HAP-1 (cell line): ENCODE data around the gene RICTOR.
"Not testable (repeated sequence)": the region's sequence is repeated elsewhere in the genome, so short reads cannot be mapped to it uniquely, and the experiment has no call there.

Source experiments
- DNase-seq, 2 experiments: peaks; one replicate each; pipeline ENCODE4 v3.0.0-alpha.2; 2016 to 2020; ENCODE audit warnings: low spot score in 2 of 2
- H3K27me3 ChIP-seq: fragments of 250-450 bp; sonication (Bioruptor Pico); 2 replicates; pipeline ENCODE4 v1.5.1; 2020; ENCODE audit warnings: low read depth, mild to moderate bottlenecking, moderate library complexity
- H3K36me3 ChIP-seq: fragments of 250-450 bp; sonication (Bioruptor Pico); replicated peaks from 2 replicates; pipeline ENCODE4 v1.5.1; 2020; ENCODE audit warnings: mild to moderate bottlenecking
- H3K4me1 ChIP-seq: fragments of 250-450 bp; sonication (Bioruptor Pico); 2 replicates; pipeline ENCODE4 v1.5.1; 2020; ENCODE audit warnings: mild to moderate bottlenecking
- H3K4me3 ChIP-seq: fragments of 250-450 bp; sonication (Bioruptor Pico); 2 replicates; pipeline ENCODE4 v1.5.1; 2020; ENCODE audit warnings: mild to moderate bottlenecking, moderate library complexity
- H3K9me3 ChIP-seq: fragments of 250-450 bp; sonication (Bioruptor Pico); 2 replicates; pipeline ENCODE4 v1.5.1; 2020; ENCODE audit warnings: mild to moderate bottlenecking, moderate library complexity
- in situ Hi-C: fragments of 300-500 bp; cut with MboI; formaldehyde crosslinking; loops from 3 replicates; pipeline ENCODE4 v1.14.3; 2020; ENCODE audit warnings: low sequenced_read_pairs, inconsistent platforms, mixed read lengths

RICTOR gene

DNA sequence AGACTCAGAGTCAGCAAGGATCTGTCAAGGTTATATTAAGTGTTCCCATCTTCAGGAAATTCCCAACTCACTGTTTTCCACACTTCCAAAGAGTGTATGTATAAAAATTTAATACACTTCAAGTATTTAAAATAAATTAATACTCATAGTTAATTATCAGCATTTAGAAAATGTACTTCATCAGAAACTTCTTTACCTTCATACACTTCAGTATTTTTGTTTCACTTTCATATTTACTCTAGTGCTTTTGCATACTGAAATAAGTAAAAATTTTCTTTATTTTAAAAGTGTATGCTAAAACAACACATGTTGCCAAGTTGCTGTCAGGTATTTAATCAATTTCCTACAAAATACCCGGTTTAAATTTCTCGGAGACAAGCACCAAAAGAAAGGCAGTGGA lies 16.5 kb downstream of the RICTOR start:
- in situ Hi-C loops = no loop called here
- Histone ChIP-seq H3K4me3 (no peak overlapping the region), H3K36me3 (no peaks in the 10 kb centered on the region), H3K27me3 (no peaks in the 10 kb centered on the region), H3K4me1 (peaks cover 5% of the 10 kb centered on the region), H3K9me3 (no peaks in the 10 kb centered on the region)
- no peak for DNase-seq

DNA sequence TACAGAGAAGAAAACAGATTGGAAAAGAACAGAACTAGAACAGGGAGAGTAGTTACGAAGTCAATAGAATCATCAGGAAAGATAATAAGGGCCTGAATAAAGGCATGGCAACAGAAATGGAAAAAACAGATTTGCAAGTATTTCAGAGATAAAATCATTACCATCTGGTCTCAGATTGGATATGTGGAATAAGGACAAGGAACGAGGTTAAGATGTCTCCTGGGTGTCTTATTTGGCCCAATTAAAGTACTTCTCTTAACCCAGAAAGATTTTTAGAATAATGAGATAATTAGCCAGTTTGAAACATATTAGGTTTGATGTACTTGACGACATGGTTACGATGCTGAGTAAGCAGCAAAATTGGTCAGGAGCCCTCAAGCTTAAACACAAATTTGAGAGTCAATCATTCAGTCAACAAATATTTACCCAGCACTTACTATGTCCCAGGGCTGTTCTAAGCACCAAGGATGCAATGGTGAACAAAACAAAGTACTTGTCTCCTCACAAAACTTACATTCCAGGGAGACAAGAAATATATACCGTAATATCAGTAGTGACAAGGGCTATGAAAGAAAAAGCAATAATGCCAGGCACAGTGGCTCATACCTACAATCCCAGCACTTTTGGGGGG lies 18.3 kb downstream of the RICTOR start:
- no peak for DNase-seq
- Histone ChIP-seq H3K9me3 (no peaks in the 10 kb centered on the region), H3K27me3 (no peaks in the 10 kb centered on the region), H3K4me3 (no peak overlapping the region), H3K4me1 (peaks cover 14% of the 10 kb centered on the region), H3K36me3 (no peaks in the 10 kb centered on the region)
- in situ Hi-C loops = no loop called here

DNA sequence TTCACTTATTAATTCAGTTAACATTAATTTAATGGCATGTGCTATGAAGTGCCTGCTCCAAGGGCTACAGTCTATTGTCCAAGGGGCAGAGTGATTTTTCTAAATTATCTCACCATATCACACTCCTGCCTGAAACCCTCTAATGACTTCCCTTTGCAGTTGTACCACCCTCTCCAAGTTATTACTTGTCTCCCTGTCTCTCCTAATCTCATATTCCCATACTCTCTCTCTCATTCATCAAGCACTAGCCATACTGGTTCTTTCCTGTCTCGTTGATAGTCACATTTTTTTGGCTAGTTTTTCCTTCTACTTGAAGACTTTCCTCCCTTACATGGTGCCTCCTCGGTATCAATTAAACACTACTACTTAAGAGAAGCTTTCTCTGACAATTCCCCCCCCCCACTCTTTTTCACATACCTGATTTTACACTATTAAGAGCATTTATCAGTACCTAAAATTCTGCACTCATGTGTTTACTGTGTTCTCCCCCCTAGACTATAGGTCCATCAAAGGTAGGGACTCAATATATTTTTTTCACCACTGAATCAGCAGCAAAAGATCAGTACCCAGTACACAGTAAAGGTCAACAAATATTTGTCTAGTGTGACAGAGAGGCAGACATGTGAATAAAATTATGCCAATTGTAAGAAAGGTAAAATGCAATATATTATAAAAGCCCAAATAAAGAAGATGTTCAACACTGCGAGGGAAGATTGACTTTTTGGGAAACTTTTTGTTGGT lies 19.0 kb downstream of the RICTOR start:
- no peaks in the 10 kb centered on the region for H3K36me3 ChIP-seq
- DNase-seq = no peak
- no peak overlapping the region for H3K4me3 ChIP-seq
- no peaks in the 10 kb centered on the region for H3K27me3 ChIP-seq
- H3K4me1 ChIP-seq = peaks cover 14% of the 10 kb centered on the region
- in situ Hi-C loops = no loop called here
- H3K9me3 ChIP-seq = no peaks in the 10 kb centered on the region

DNA sequence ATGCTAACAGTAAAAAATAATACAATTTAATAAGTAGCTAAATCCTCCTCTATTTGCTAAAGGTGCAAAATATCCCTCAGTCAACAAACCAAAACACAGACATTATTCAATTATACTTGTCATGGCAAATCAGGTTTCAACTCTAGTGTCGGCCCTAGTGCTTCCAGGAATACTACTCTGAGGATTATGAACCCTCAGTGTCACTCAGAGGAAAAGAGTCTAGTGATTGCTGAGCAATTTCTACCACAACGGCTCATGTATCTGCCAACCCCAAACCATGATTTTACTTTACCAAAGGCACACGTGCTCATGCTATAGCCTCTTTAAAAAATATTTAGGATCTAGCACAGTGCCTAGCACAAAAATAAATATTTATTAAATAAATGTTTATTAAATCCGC lies 21.0 kb downstream of the RICTOR start:
- DNase-seq = no peak
- H3K4me1 ChIP-seq = peaks cover 14% of the 10 kb centered on the region
- H3K27me3 ChIP-seq = peaks cover 2% of the 10 kb centered on the region; the same call in 1 of the 2 replicates
- in situ Hi-C loops = no loop called here
- no peak overlapping the region for H3K4me3 ChIP-seq
- no peaks in the 10 kb centered on the region for H3K9me3 ChIP-seq
- H3K36me3 ChIP-seq = no peaks in the 10 kb centered on the region

DNA sequence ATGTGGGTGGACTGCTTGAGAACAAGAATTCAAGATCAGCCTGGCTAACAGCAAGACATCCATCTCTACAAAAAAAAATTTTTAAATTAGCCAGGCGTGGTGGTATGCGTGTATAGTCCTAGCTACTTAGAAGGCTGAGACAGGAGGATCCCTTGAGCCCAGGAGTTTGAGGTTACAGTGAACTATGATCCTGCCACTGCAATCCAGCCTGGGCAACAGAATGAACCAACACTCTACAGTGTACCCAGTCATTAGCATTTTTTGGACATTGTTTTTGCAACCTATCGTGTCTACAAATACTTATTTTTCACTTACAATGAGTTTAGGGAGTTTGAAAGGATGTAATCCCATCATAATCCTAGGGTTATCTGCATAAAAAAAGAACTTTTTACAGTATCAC lies 22.1 kb downstream of the RICTOR start:
- in situ Hi-C loops = no loop called here
- peaks cover 14% of the 10 kb centered on the region for H3K4me1 ChIP-seq
- peaks cover 2% of the 10 kb centered on the region; the same call in 1 of the 2 replicates for H3K9me3 ChIP-seq
- no peaks in the 10 kb centered on the region for H3K36me3 ChIP-seq
- H3K4me3 ChIP-seq = no peak overlapping the region
- H3K27me3 ChIP-seq = peaks cover 2% of the 10 kb centered on the region; the same call in 1 of the 2 replicates
- peak in 1 of 2 experiments; percentile 47 for DNase-seq

DNA sequence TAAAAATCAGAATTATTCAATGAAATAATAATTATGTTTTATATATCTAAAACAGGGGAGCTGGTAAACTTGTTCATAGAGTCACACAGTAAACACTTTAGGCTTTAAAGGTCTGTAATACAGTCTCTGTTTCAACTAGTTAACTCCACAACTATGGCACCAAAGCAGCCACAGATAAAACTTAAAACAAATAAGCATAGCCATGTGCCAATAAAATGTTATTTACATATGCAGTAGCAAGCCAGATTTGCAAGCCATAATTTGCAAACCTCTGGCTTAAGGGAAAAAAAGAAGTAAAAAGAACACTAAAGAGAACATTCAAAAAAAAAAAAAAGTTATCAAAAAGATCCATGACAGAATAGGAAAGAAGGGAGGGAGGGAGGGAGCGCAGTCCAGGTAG lies 24.9 kb downstream of the RICTOR start:
- Histone ChIP-seq H3K9me3 (peaks cover 4% of the 10 kb centered on the region; the same call in 1 of the 2 replicates), H3K4me1 (peaks cover 14% of the 10 kb centered on the region), H3K36me3 (no peaks in the 10 kb centered on the region)

DNA sequence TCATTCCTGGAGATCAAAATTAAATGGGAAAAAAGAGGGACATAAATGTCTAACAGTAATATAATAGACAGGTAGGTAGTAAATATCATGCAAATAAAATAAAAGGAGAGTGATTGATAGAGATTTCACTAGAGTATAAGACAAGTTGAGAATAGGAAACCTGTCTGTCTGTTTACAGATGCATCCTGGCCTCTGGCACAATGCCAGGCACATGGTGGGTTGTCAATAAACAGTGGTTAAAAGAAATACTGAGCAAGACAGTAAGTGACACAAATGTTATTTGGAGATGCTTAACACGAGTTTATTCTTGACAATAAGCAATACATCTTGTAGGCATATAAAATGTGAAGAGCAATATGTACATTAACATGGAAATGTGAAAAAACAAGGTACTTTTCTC lies 33.3 kb downstream of the RICTOR start:
- Histone ChIP-seq H3K36me3 (no peaks in the 10 kb centered on the region), H3K4me3 (no peak overlapping the region), H3K9me3 (no peaks in the 10 kb centered on the region), H3K4me1 (no peaks in the 10 kb centered on the region), H3K27me3 (no peaks in the 10 kb centered on the region)
- no peak for DNase-seq
- in situ Hi-C loops = no loop called here

More for the DNA sequence above, 24.9 kb downstream of the RICTOR start:
- Histone ChIP-seq H3K27me3 (peaks cover 2% of the 10 kb centered on the region; the same call in 1 of the 2 replicates), H3K4me3 (no peak overlapping the region)
- in situ Hi-C loops = no loop called here
- DNase-seq = no peak

DNA sequence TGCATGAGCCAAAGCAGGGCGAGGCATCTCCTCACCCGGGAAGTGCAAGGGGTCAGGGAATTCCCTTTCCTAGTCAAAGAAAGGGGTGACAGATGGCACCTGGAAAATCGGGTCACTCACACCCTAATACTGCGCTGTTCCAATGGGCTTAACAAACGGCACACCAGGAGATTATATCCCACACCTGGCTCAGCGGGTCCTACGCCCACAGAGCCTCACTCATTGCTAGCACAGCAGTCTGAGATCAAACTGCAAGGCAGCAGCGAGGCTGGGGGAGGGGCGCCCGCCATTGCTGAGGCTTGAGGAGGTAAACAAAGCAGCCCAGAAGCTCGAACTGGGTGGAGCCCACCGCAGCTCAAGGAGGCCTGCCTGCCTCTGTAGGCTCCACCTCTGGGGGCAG lies 39.7 kb downstream of the RICTOR start:
- H3K4me1 ChIP-seq, in situ Hi-C loops, H3K4me3 ChIP-seq, DNase-seq, H3K36me3 ChIP-seq, H3K9me3 ChIP-seq, H3K27me3 ChIP-seq: not testable (repeated sequence)

DNA sequence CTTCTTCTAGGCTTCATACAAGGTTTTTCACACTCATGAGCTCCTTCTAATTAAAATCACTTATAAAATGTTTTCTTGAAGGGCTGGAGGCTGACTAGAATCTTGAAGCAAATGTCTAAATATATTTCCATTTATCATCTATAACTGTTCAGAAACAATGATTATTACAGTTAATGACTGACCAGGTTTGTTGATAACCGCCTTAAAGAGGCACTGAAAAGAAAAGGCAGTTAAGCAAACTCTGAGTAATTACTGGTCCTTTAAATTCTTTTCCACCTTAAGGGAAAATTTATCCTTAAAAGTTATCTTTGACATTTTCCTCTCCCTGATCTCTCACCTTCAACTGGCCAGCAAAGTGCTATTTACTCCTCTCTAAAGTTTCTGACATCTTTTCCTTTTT lies 43.2 kb downstream of the RICTOR start:
- H3K36me3 ChIP-seq = no peaks in the 10 kb centered on the region
- H3K9me3 ChIP-seq = no peaks in the 10 kb centered on the region
- no peaks in the 10 kb centered on the region for H3K27me3 ChIP-seq
- DNase-seq = no peak
- 0 out of 2 replicates have a peak, but pooled peaks cover 2% of the 10 kb centered on the region for H3K4me1 ChIP-seq
- in situ Hi-C loops = no loop called here
- H3K4me3 ChIP-seq = no peak overlapping the region

DNA sequence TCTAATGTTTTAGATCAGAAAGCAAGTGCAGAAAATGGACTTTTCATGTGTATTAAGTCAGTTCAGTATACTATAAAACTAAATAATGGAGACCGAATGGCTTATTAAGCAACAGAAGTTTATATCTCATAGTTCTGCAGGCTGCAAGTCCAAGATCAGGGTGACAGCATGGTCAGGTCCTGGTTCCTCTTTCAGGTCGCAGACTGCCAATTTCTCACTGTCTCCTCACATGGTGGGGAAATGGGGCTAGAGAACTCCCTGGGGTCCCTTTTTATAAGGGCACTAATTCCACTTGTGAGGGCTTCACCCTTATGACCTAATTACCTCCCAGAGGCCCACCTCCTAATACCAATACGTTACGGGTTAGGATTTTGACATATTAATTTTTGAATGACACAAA lies 48.7 kb downstream of the RICTOR start:
- Histone ChIP-seq H3K4me3 (no peak overlapping the region), H3K9me3 (no peaks in the 10 kb centered on the region), H3K4me1 (peaks cover 20% of the 10 kb centered on the region), H3K36me3 (no peaks in the 10 kb centered on the region), H3K27me3 (no peaks in the 10 kb centered on the region)
- DNase-seq = no peak
- in situ Hi-C loops = no loop called here

DNA sequence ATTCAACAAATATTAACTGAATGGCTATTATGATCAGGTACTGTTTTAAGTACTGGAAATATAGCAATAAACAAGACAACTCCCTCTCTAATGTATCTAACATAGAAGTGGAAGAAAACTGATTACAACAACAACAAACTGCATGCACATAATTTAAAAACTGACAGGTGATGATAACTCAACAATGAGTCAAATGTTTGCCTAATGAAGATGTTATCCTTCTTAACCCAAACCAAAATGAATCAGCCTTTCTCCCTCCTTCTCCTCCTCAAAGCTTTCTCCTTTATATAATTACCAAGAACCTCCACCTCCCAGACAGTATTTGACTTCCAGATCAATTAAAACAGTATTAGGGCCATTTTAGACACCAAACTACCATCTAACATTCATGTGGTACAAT lies 49.3 kb downstream of the RICTOR start:
- no peak for DNase-seq
- Histone ChIP-seq H3K36me3 (no peaks in the 10 kb centered on the region), H3K9me3 (no peaks in the 10 kb centered on the region), H3K4me1 (peaks cover 20% of the 10 kb centered on the region), H3K27me3 (no peaks in the 10 kb centered on the region), H3K4me3 (no peak overlapping the region)
- in situ Hi-C loops = no loop called here

DNA sequence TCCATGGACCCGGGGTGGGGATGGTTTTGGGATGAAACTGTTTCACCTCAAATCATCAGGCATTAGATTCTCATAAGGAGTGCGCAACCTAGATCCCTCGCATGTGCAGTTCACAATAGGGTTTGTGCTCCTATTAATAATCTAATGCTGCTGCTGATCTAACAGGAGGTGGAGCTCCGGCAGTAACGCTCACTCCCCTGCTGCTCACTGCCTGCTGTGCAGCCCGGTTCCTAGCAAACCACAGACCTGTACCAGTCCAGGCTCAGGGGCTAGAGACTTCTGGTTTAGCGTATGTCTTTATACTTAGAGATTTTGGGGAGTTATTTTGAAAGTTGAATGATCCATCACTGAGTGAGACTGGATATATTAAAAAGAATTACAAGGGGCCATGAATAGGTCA lies 50.2 kb downstream of the RICTOR start:
- in situ Hi-C loops = no loop called here
- peaks cover 20% of the 10 kb centered on the region for H3K4me1 ChIP-seq
- no peak for DNase-seq
- no peak overlapping the region for H3K4me3 ChIP-seq
- H3K36me3 ChIP-seq = no peaks in the 10 kb centered on the region
- no peaks in the 10 kb centered on the region for H3K9me3 ChIP-seq
- no peaks in the 10 kb centered on the region for H3K27me3 ChIP-seq

DNA sequence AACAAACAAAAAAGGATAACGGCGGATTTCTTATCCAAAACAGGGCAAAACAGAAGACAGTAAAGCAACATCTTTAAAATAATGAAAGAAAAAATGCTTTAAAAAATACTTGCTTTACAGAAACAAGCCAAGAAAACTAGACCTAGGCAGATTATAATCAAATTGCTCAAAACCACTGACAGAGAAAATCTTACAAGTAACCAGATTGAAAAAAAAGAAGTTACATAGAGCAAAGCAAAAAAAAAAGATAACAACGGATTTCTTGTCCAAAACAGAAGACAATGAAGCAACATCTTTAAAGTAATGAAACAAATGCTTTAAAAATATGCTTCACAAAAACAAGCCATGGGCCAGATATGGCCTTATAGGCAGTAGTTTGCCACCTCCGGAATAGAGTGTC lies 51.1 kb downstream of the RICTOR start:
- DNase-seq = no peak
- Histone ChIP-seq H3K27me3 (no peaks in the 10 kb centered on the region), H3K4me3 (no peak overlapping the region), H3K36me3 (no peaks in the 10 kb centered on the region; the same call in 1 of the 2 replicates), H3K9me3 (no peaks in the 10 kb centered on the region), H3K4me1 (peaks cover 20% of the 10 kb centered on the region)
- in situ Hi-C loops = no loop called here

DNA sequence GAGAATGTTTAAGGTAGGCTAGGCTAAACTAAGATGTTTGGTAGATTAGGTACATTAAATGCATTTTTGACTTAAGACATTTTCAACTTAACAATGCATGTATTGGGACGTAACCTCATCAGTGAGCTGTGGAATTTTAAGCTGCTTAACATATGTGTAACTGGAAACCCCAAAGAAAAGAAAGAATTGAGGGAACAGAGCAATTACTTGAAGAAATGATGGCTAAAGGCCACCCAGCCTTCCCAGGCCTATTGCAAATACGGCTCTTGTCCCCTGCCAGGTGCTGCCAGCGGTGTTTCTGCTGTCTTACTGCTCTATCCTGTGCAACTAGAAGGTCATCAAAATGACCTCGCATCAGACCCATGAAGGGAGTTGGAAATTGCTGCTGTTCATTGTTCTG lies 52.0 kb downstream of the RICTOR start:
- Histone ChIP-seq H3K4me3 (no peak overlapping the region), H3K9me3 (no peaks in the 10 kb centered on the region), H3K27me3 (no peaks in the 10 kb centered on the region), H3K36me3 (no peaks in the 10 kb centered on the region; the same call in 1 of the 2 replicates), H3K4me1 (peaks cover 20% of the 10 kb centered on the region)
- in situ Hi-C loops = no loop called here
- DNase-seq = peak; percentile 65 to 83
